NCI-H524 treated with DMSO at 0.1 percent for 48 hours (cell line): ENCODE measurements around the gene NCOR1.

Source experiments
- DNase-seq: peaks from one replicate; lab custom pipeline; 2025; lab: John Stamatoyannopoulos, UW

Gene NCOR1

DNA sequence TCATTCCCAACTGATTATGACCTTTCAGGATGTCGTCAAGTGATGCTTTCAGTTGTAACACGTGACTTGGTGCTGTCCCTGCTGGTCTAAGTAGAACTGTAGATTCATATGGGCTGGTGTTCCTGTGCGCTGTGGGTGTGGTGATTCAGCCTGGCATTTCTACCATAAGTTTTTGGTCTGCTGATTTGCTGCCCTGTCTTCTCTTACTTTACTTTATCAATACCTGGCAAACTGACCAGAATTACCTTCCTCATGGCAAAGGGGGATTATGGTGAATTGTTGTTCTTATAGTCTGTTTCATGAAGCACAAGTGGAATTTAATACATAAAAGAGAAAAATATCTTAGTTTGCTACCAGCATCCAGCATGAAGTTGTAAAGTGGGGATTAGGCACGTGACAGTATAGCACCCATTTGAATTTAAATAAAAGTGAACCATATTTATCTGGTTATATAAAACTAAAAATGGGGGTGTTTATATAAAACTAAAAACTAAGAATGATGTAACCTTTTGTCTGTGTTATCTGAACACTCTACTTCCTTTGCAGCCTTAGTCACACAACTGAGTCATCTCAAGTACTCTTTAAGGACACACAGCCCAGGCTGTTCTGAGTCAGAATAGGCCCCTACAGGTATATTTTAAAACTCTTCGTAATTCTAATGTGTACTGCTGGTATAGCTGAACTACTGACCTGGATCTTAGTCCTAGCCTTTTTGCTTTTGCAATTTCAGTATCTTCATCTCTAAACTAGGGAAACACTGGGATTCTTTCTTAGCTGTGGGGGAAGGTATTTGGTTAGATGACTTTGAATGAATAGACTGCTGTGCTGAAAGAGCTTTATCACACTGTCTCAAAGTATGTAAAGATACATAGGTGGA is 187.4 kb downstream of the NCOR1 start:
- no peak for DNase-seq

- DNase-seq = no peak
Measured at GRCh38 chr17:16026895-16027294, 188.4 kb downstream of the NCOR1 start.

DNA sequence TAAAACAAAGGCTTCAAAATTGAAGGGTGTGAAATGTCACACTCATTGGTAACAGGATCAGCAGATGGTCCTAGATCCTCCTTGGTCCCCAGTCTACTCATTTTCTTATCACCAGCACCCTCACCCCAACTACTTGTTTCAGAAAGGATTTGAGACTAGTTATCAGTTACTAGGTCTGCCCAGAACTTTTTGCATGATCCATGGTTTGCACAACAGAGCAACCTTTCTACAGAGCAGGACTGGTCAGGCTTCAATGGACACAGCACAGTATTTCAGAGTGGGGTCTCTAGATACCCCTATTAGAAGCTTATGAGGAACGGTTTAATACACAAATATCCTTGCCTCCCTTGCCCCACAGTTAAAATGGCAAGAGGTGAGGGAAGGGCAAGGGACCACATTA is 190.1 kb downstream of the NCOR1 start:
- DNase-seq = no peak

DNA sequence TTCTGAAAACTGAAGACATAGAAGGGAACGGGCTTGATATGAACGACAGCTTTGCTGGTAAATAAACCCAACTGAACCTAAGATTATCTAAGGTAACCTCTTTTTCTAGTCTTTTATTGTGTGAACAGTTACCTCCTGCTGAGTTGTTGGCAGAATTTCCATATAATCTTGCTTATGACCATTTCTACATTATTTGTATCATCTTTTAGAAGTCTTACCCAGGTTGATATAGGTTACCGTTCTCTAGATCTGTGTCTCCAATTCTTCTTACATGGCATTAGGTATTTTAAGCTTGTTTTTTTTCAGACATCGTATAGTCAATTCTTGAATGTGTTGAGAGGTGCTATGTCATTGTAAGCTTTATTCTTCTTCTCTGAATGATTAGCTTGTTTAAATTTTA is 191.5 kb downstream of the NCOR1 start:
- no peak for DNase-seq

DNA sequence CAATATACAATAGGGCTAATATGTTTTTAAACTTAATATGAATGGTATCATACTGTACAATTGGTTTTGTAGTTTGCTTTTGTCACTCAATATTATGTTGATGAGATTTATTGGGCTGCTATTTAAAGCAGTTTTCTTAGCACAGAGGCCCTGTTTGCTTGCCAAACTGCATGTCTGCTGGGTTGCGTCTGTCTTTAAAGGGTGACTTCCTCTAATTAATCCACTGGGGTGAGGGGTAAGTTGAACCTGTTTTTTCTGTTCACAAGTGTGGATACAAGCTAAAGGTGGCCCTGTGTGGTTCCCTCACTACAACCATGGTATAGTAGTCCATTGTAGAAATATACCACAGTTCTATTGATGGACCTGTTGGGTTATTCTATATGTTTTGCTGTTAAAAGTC is 196.0 kb downstream of the NCOR1 start:
- no peak for DNase-seq

DNA sequence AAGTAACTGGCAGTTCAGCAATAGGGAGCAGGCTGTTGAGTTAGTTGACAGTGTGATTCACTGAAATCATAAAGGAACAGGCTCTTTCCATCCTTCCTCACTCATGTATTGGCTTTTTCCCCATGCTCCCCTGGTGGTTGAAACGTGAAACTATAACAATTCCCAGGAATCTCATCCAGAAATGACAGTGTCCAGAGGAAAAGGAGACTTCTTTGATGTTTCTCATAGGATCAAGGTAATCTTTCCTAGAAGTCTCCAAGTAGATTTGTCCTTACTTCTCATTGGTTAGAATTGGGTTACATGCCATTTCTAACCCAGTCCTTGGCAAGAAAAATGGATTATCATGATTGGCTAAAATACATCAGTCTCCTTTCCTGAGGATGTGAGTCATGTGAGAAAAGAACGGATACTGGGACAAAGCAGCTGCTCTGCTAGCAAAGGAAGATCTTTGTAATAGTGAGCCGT is 201.4 kb downstream of the NCOR1 start:
- no peak for DNase-seq

- DNase-seq = no peak
Measured at GRCh38 chr17:16007439-16007838, 207.9 kb downstream of the NCOR1 start.

GRCh38 chr17:16005636-16006035 is 209.7 kb downstream of the NCOR1 start:
- no peak for DNase-seq

GRCh38 chr17:16003841-16004240 is 211.5 kb downstream of the NCOR1 start:
- no peak for DNase-seq

- no peak for DNase-seq
Measured at GRCh38 chr17:16002708-16003260, 212.6 kb downstream of the NCOR1 start.

DNA sequence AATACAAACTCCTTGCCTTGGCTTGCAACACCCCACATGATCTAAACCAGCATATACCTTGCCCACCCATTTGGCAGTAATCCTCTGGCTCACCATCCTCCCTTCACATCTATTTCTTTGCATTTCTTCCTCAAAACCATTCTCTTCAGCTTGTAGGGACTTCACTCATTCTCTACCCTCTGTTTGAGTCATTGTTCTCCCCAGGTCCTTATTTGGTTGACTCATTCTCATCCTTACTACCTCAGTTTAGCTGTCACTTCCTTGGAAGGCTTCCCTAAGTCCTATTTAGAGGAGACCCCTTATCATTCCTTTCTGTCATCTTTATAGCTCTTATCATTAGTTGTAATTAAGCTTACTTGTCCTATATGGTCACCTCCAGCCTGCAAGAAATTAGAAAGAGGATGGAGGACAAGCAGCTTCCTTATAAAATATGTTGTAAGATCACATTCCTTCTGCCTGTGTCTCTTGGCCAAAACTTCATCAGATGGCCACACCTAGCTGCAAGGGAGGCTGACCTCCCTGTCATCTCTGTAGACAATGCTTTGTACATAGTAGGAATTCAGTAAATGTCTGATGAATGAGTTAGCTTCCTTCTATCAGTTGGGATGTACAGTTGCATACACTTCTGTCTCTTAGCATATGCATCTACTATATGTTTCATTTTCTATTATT is 214.0 kb downstream of the NCOR1 start:
- DNase-seq = no peak

GRCh38 chr17:15999974-16000827 is 215.1 kb downstream of the NCOR1 start:
- no peak for DNase-seq

GRCh38 chr17:15999141-15999973 is 216.0 kb downstream of the NCOR1 start, which contains the start of the genes TTC19 and ZSWIM7:
TTC19 (plus strand) TSS chr17:15999824; CDS start chr17:15999849, 25 bp downstream.
ZSWIM7 (minus strand) TSS chr17:15999704; CDS start chr17:15999594, 110 bp downstream.
- peak; percentile 77 for DNase-seq

- DNase-seq = no peak
Measured at GRCh38 chr17:15998031-15998562, 217.2 kb downstream of the NCOR1 start.

DNA sequence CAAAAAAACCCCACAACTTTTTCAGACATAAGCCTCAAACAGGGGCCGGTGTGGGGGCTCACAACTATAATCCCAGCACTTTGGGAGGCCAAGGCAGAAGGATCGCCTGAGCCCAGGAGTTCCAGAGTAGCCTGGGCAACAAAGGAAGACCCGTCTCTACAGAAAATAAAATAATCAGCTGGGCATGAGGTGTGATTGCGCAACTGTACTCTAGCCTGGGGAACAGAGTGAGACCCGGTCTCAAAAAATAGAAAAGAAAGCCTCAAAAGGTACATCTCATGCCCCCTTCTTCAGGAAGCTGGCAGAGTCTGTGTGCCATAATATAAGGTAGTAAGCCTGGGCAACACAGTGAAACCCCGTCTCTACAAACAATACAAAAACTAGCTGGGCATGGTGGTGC is 219.0 kb downstream of the NCOR1 start:
- DNase-seq = no peak

- no peak for DNase-seq
Measured at GRCh38 chr17:15981646-15982580, 233.4 kb downstream of the NCOR1 start.

- DNase-seq = no peak
Measured at GRCh38 chr17:15981208-15981607, 234.1 kb downstream of the NCOR1 start.
